Activated CD8-positive, alpha-beta T cell treated with anti-CD3 and anti-CD28 coated beads for 36 hours (primary cell): ENCODE data around the gene NUDT3. TPM values are rescaled to one million over a fixed set of nuclear protein-coding genes. Genes with fewer than 3 reads are reported as not detected.

ENCODE experiments used
- ATAC-seq: fragments of 200-7000 bp; cut with Tn5 transposase; one replicate; pipeline ENCODE4 v1.10.0; 2021; ENCODE audit warnings: mild to moderate bottlenecking, moderate library complexity
- CTCF ChIA-PET: fragments of 350-600 bp; sonication (Branson Sonifier 250); formaldehyde crosslinking; loops from one replicate; lab custom pipeline; 2021; ENCODE audit warnings: antibody characterized with exemption; lab: Charles Lee
- POLR2A ChIA-PET: fragments of 350-600 bp; sonication (Branson Sonifier 250); formaldehyde crosslinking; loops from one replicate; lab custom pipeline; 2021; ENCODE audit warnings: antibody characterized with exemption; lab: Charles Lee
- DNase-seq: peaks from one replicate; pipeline ENCODE4 v3.0.0-alpha.2; 2020
- H3K27ac Mint-ChIP-seq: one replicate; pipeline ENCODE4 v1.8.0; 2021; ENCODE audit warnings: mild to moderate bottlenecking, mixed read lengths
- H3K27me3 Mint-ChIP-seq: one replicate; pipeline ENCODE4 v1.8.0; 2021; ENCODE audit warnings: mixed read lengths
- H3K36me3 Mint-ChIP-seq: one replicate; pipeline ENCODE4 v1.8.0; 2021; ENCODE audit warnings: low read depth, mixed read lengths
- H3K4me1 Mint-ChIP-seq: one replicate; pipeline ENCODE4 v1.8.0; 2021; ENCODE audit warnings: low read depth, mixed read lengths
- H3K4me3 Mint-ChIP-seq: one replicate; pipeline ENCODE4 v1.8.0; 2021; ENCODE audit warnings: mild to moderate bottlenecking, moderate library complexity, mixed read lengths
- H3K9me3 Mint-ChIP-seq: one replicate; pipeline ENCODE4 v1.8.0; 2021; ENCODE audit warnings: mixed read lengths
- intact Hi-C: fragments of 100-400 bp; cut with micrococcal nuclease; formaldehyde crosslinking; loops from one replicate; pipeline ENCODE4 v1.10.0; 2022
- total RNA-seq, 2 experiments: library from RNA; stranded (reverse); gene quantifications; one replicate each; pipeline ENCODE4 v1.2.3, GENCODE V29; 2021
- TF ChIP-seq, protein P1 (sequence below): fragments of 200-600 bp; IDR thresholded peaks from one replicate; pipeline ENCODE4 v1.8.0; 2022; ENCODE audit warnings: antibody characterized with exemption, mild to moderate bottlenecking

NUDT3 gene
- total RNA-seq, 2 experiments from 2014 or later = 15.0 to 15.2 TPM

DNA sequence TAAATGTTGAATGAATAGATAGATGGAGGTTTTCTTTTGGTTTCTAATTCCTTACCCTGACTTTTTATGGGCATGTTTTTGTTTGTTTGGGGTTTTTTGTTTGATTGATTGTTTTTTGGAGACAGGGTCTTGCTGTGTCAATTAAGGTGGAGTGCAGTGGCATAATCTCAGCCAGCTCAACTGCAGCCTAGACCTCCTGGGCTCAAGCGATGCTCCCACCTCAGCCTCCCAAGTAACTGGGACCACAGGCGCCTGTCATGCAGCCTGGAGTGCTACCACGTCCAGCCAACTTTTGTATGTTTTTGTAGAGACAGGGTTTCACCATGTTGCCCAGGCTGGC lies 1.5 kb upstream of the NUDT3 start:
- no peaks in the 10 kb centered on the region for H3K27me3 Mint-ChIP-seq
- ATAC-seq (no peak), DNase-seq (no peak)
- H3K9me3 Mint-ChIP-seq = no peaks in the 10 kb centered on the region
- intact Hi-C loops = no loop called here
- CTCF ChIA-PET = interaction anchor here (2.8 to 4.5 kb wide), 2 partner anchors 144 to 145 kb away, joined by 13 to 32 read pairs; partner anchors contain the start of gene SMIM29
- TF ChIP-seq, protein P1, sequence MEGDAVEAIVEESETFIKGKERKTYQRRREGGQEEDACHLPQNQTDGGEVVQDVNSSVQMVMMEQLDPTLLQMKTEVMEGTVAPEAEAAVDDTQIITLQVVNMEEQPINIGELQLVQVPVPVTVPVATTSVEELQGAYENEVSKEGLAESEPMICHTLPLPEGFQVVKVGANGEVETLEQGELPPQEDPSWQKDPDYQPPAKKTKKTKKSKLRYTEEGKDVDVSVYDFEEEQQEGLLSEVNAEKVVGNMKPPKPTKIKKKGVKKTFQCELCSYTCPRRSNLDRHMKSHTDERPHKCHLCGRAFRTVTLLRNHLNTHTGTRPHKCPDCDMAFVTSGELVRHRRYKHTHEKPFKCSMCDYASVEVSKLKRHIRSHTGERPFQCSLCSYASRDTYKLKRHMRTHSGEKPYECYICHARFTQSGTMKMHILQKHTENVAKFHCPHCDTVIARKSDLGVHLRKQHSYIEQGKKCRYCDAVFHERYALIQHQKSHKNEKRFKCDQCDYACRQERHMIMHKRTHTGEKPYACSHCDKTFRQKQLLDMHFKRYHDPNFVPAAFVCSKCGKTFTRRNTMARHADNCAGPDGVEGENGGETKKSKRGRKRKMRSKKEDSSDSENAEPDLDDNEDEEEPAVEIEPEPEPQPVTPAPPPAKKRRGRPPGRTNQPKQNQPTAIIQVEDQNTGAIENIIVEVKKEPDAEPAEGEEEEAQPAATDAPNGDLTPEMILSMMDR = no peak
- no peak overlapping the region for H3K4me3 Mint-ChIP-seq
- POLR2A ChIA-PET = interaction anchor here (2.3 kb wide), 1 partner anchor 31 kb away, joined by 16 read pairs; the partner anchor contains the start of gene RPS10
- H3K4me1 Mint-ChIP-seq = peaks cover 13% of the 10 kb centered on the region
- H3K27ac Mint-ChIP-seq = no peak overlapping the region
- H3K36me3 Mint-ChIP-seq = peaks cover 2% of the 10 kb centered on the region

DNA sequence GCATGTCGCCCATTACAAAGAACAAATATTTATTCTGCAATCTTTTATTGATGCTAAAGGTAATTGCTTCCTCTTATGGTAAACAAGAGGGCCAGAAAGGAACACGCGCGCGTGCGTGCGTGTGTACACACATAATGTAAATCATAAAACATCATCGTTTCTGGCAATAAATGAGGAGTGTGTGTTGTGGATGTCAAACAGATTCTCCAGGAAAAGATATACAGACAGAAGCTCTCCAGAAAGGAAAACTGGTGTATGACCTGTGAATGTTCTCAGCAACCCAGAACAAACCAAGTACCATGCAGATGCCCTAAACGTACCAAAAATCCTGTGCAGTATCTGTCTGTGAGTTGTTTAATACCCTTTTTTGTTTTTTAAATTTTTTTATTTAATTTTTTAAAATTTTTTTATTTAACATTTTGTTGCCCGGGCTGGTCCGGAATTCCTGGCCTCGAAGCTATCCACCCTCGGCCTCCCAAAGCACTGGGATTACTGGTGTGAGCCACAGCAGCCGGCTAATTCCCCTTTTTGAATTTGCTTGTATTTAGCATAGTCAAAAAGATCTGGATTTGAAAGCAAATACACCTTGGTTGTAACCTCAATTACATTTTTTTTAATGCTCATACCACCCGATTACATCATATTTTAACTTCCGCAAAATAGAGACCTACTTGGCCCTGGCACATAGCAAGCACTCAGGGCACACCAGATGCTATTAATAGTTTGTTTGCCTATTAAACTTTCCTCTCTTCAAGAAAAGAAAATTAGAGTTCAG lies 909 bp upstream of the NUDT3 start:
- peak overlapping the region; percentile 93 for H3K27ac Mint-ChIP-seq
- ChIA-PET POLR2A (interaction anchor here (0.8 to 3.5 kb wide), 15 partner anchors 11 to 239 kb away, joined by 3 to 18 read pairs (median 4); partner anchors contain the start of gene RPS10), CTCF (interaction anchor here (0.7 to 4.5 kb wide), 3 partner anchors 67 to 144 kb away, joined by 3 to 32 read pairs (median 4); partner anchors contain the start of gene SMIM29)
- H3K36me3 Mint-ChIP-seq = peaks cover 2% of the 10 kb centered on the region
- ATAC-seq = no peak
- no peak overlapping the region for H3K4me3 Mint-ChIP-seq
- TF ChIP-seq, protein P1 = no peak
- H3K27me3 Mint-ChIP-seq = no peaks in the 10 kb centered on the region
- intact Hi-C loops = no loop called here
- H3K4me1 Mint-ChIP-seq = peaks cover 17% of the 10 kb centered on the region
- DNase-seq = peak; percentile 21
- H3K9me3 Mint-ChIP-seq = no peaks in the 10 kb centered on the region

DNA sequence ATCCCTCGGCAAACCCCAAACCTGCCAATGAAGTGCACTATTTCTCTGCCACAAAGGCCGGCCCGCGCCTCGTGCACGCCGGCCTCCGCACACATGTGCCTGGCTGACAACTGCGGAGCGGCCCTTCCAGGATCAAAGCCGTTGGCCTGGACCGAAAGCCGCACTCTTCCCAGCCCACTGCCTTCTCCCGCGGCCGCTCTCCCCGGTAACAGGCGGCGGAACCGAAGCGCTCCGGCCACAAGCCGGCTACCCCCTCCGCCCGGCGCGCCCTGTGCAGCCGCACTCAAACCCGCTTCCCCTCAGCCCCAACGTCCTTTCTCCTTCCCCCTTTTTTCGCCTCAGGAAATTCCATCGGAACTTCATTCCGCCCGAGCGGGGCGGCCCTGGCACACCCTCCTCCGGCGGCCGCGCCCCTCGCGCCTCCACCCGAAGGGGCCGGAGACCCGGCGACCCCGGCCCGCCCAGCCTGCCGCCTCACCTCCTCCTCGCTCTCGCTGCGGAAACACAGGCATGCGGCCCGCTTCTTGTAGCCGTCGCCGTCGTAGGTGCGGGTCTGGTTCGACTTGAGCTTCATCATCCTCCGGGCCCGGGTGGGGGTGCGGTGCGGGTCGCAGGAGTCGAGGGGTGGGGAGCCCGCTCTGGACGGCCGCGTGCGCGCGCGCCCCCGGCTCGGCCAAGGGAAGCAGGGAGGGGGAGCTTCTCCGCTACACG lies 528 bp downstream of the NUDT3 start:
- H3K4me3 Mint-ChIP-seq = no peak overlapping the region
- H3K27ac Mint-ChIP-seq = no peak overlapping the region
- H3K36me3 Mint-ChIP-seq = peaks cover 2% of the 10 kb centered on the region
- peak; percentile 18 for ATAC-seq
- peak; percentile 70 for DNase-seq
- intact Hi-C loops = loop anchor here (1.0 kb wide), 1 partner anchor 143 kb away; the partner anchor contains the start of gene SMIM29
- H3K27me3 Mint-ChIP-seq = no peaks in the 10 kb centered on the region
- CTCF ChIA-PET = interaction anchor here (0.7 to 4.5 kb wide), 4 partner anchors 18 to 229 kb away, joined by 3 to 32 read pairs (median 5); partner anchors contain the start of gene SMIM29
- POLR2A ChIA-PET = interaction anchor here (0.6 to 3.5 kb wide), 19 partner anchors 11 to 209 kb away, joined by 3 to 18 read pairs (median 4); partner anchors contain the start of genes HMGA1, RPS10 and SMIM29
- H3K4me1 Mint-ChIP-seq = peaks cover 22% of the 10 kb centered on the region
- H3K9me3 Mint-ChIP-seq = no peaks in the 10 kb centered on the region
- TF ChIP-seq, protein P1 = no peak

DNA sequence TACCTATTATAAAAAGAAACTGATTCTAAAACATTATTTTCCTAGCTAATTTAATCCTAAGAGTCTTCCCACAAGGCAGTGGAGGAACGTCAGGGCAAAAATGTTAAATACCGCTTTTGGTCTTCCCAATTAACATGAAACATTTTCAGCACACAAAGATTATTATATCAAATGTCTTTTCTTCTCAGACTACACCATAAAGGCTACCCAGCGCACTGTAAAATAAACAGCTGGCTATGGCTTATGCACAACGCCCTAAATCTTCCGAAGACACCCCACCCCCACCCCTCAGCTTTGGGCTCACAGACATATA lies 1.0 kb downstream of the NUDT3 start:
- H3K27ac Mint-ChIP-seq = no peak overlapping the region
- H3K4me1 Mint-ChIP-seq = peaks cover 23% of the 10 kb centered on the region
- DNase-seq (no peak), ATAC-seq (no peak)
- H3K9me3 Mint-ChIP-seq = no peaks in the 10 kb centered on the region
- TF ChIP-seq, protein P1 = no peak
- no peak overlapping the region for H3K4me3 Mint-ChIP-seq
- H3K36me3 Mint-ChIP-seq = peaks cover under 1% of the 10 kb centered on the region
- CTCF ChIA-PET = interaction anchor here (0.7 to 4.5 kb wide), 4 partner anchors 19 to 229 kb away, joined by 3 to 32 read pairs (median 5); partner anchors contain the start of gene SMIM29
- intact Hi-C loops = loop anchor here (1.0 kb wide), 1 partner anchor 142 kb away; the partner anchor contains the start of gene SMIM29
- POLR2A ChIA-PET = interaction anchor here (1.0 to 3.5 kb wide), 8 partner anchors 13 to 154 kb away, joined by 3 to 18 read pairs (median 6); partner anchors contain the start of genes HMGA1 and SMIM29
- no peaks in the 10 kb centered on the region for H3K27me3 Mint-ChIP-seq
